ENCODE results near the gene ZNF117. TPM values are rescaled to one million over a fixed set of nuclear protein-coding genes. Genes with fewer than 3 reads are reported as not detected.

ZNF117 gene
- polyA plus RNA-seq, 2 of the 4 experiments (the other 2 are of a cell fraction): 0.98 to 1.3 TPM

DNA sequence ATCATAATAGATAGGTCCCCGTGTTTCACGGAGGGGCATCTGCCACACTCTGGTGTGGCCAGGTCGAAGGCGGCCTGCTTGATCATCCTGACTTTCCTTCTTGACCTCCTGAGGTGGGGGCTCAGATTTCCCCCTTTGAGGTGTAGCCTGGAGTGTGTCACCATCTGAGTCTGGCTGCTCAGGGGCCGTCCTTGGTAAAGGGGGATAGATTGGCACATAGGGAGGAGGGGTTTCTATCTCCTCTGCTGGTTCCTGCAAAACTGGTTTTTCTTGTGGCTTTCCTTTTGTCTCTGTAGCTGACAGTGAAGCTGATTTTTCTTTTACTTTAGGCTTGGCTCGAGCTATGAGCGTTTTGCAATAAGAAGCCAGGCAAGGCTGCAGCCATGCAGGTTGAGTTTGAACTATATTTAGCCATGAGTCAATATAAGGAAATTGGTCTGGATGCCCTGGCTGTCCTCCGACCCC, 7.1 kb upstream of the ZNF117 start:
- POLR2A ChIA-PET: no interaction called here
- WGBS (ENCODE audit: missing lambda C conversion rate): 75% methylated on average over 8 of the region's 8 CpGs
- H3K4me3 ChIP-seq: no peak overlapping the region
- ATAC-seq (no peak), FAIRE-seq (no peak), DNase-seq (ENCODE audit: low read depth in 1 of 2, low spot score in 1 of 2) (no peak)
- H3K9me3 ChIP-seq: peaks cover 89% of the 10 kb centered on the region
- TF ChIP-seq EP300 (IDR thresholded peaks at IDR 0.05) (no peak), FOXS1 (CRISPR knock-in tag; IDR thresholded peaks at IDR 0.05) (no peak), MYC (IDR thresholded peaks at IDR 0.05; ENCODE audit: borderline replicate concordance, low read length) (no peak), CHD4 (IDR thresholded peaks at IDR 0.05; ENCODE audit: borderline replicate concordance) (no peak), JUN (IDR thresholded peaks at IDR 0.05) (no peak), HOXB5 (CRISPR knock-in tag; IDR thresholded peaks at IDR 0.05) (no peak), NFE2L2 (conservative IDR thresholded peaks at IDR 0.05; ENCODE audit: low read length) (no peak), RCOR1 (IDR thresholded peaks at IDR 0.05; ENCODE audit: low read depth, low read length) (no peak), ZC3H11A (IDR thresholded peaks at IDR 0.05) (no peak), KDM5A (IDR thresholded peaks at IDR 0.05) (no peak), SREBF2 (IDR thresholded peaks at IDR 0.05) (no peak), HOXB13 (CRISPR knock-in tag; IDR thresholded peaks at IDR 0.05; ENCODE audit: low read depth) (no peak)
- TF ChIP-seq, protein P1, sequence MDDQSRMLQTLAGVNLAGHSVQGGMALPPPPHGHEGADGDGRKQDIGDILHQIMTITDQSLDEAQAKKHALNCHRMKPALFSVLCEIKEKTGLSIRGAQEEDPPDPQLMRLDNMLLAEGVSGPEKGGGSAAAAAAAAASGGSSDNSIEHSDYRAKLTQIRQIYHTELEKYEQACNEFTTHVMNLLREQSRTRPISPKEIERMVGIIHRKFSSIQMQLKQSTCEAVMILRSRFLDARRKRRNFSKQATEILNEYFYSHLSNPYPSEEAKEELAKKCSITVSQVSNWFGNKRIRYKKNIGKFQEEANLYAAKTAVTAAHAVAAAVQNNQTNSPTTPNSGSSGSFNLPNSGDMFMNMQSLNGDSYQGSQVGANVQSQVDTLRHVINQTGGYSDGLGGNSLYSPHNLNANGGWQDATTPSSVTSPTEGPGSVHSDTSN (IDR thresholded peaks at IDR 0.05): no peak
- TF ChIP-seq, protein P2, sequence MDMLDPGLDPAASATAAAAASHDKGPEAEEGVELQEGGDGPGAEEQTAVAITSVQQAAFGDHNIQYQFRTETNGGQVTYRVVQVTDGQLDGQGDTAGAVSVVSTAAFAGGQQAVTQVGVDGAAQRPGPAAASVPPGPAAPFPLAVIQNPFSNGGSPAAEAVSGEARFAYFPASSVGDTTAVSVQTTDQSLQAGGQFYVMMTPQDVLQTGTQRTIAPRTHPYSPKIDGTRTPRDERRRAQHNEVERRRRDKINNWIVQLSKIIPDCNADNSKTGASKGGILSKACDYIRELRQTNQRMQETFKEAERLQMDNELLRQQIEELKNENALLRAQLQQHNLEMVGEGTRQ (IDR thresholded peaks at IDR 0.05): no peak
- TF ChIP-seq, protein P3, sequence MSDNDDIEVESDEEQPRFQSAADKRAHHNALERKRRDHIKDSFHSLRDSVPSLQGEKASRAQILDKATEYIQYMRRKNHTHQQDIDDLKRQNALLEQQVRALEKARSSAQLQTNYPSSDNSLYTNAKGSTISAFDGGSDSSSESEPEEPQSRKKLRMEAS (IDR thresholded peaks at IDR 0.05): no peak
- CTCF ChIA-PET: no interaction called here
- no peak overlapping the region for H3K4me2 ChIP-seq
- no peak overlapping the region for H3K27ac ChIP-seq
- H3K4me1 ChIP-seq: no peaks in the 10 kb centered on the region

DNA sequence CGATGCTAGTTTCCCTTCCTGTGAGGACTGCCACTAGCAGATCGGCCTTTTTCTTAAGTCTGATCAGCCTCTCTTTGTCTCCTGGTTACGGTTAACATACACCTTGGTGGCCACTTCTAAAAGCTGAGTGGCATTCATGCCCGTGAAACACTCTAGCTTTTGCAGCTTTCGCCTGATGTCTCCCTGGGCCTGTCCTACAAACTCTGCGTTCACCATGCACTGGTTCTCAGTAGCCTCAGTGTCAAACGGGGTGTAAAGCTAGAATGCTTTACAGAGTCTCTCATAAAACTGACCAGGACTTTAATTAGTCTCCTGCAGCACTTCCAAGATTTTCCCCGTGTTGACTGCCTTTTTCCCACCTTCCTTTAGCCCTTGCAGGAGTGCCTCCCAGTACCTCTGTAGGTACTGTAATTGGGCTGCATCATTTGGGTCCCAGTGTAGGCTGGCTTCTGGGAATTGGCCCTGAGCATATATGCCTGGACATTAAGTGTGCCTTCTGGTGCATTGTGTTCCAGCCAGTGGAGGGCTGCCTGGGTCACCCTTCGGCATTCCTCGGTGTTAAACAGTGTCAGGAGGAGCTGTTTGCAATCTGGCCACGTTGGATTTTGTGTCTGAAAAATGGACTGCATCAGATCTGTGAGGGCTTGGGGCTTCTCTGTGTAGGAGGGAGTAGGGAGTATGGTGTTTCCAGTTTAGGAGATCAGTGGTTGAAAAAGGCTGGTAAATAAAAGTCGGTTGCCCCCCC, 6.5 kb upstream of the ZNF117 start:
- no peak for FAIRE-seq
- TF ChIP-seq EHF (CRISPR knock-in tag; IDR thresholded peaks at IDR 0.05) (no peak), CBX2 (IDR thresholded peaks at IDR 0.05; ENCODE audit: borderline replicate concordance, low read depth) (no peak), EHMT2 (IDR thresholded peaks at IDR 0.05; ENCODE audit: low read depth) (no peak), ESRRA (IDR thresholded peaks at IDR 0.05; ENCODE audit: borderline replicate concordance, low read length) (no peak), KDM1A (IDR thresholded peaks at IDR 0.05; ENCODE audit: low read depth) (no peak), JUNB (IDR thresholded peaks at IDR 0.05) (no peak), HOXA7 (CRISPR knock-in tag; IDR thresholded peaks at IDR 0.05) (no peak), NR3C1 (IDR thresholded peaks at IDR 0.05) (no peak), MYC (IDR thresholded peaks at IDR 0.05; ENCODE audit: borderline replicate concordance, low read length) (no peak), ZFP36 (IDR thresholded peaks at IDR 0.05; ENCODE audit: borderline replicate concordance, partially characterized antibody) (no peak), GATA3 (IDR thresholded peaks at IDR 0.05; ENCODE audit: borderline replicate concordance) (no peak), CBX8 (IDR thresholded peaks at IDR 0.05) (no peak), KDM5A (IDR thresholded peaks at IDR 0.05) (no peak)
- TF ChIP-seq, protein P4, sequence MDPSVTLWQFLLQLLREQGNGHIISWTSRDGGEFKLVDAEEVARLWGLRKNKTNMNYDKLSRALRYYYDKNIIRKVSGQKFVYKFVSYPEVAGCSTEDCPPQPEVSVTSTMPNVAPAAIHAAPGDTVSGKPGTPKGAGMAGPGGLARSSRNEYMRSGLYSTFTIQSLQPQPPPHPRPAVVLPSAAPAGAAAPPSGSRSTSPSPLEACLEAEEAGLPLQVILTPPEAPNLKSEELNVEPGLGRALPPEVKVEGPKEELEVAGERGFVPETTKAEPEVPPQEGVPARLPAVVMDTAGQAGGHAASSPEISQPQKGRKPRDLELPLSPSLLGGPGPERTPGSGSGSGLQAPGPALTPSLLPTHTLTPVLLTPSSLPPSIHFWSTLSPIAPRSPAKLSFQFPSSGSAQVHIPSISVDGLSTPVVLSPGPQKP (IDR thresholded peaks at IDR 0.05; ENCODE audit: low read depth, low read length): no peak
- TF ChIP-seq, protein P5, sequence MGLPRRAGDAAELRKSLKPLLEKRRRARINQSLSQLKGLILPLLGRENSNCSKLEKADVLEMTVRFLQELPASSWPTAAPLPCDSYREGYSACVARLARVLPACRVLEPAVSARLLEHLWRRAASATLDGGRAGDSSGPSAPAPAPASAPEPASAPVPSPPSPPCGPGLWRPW (IDR thresholded peaks at IDR 0.05): no peak
- Histone ChIP-seq H3K4me2 (no peak overlapping the region), H3K9me3 (peaks cover 88% of the 10 kb centered on the region), H3K4me1 (no peaks in the 10 kb centered on the region), H3K27ac (no peak overlapping the region), H3K4me3 (no peak overlapping the region)
- 77% methylated on average over 12 of the region's 12 CpGs for WGBS (ENCODE audit: missing lambda C conversion rate)
- DNase-seq (ENCODE audit: low read depth in 1 of 2, low spot score in 1 of 2): no peak
- ATAC-seq: no peak
- ChIA-PET CTCF (no interaction called here), POLR2A (no interaction called here)
